GM18868 (cell line): Measurements from ENCODE around the gene IGSF9.
"Not testable (repeated sequence)": the region's sequence is repeated elsewhere in the genome, so short reads cannot be mapped to it uniquely, and the experiment has no call there.

Experiments
- ATAC-seq: cut with Tn5 transposase; IDR thresholded peaks from one replicate; pipeline ENCODE4 v1.9.1; 2021; ENCODE audit warnings: mild to moderate bottlenecking, moderate library complexity; ENCODE audit not compliant: unreplicated experiment

The IGSF9 gene

GRCh38 chr1:159900755-159901360 lies 44.6 kb downstream of the IGSF9 start:
- no peak for ATAC-seq

GRCh38 chr1:159900086-159900680 lies 45.2 kb downstream of the IGSF9 start, which contains the start of gene CFAP45:
CFAP45 (minus strand) TSS chr1:159900165; CDS start chr1:159900098, 67 bp downstream.
- no peak for ATAC-seq

- ATAC-seq: not testable (repeated sequence)
These were observed 45.8 kb downstream of the IGSF9 start for GRCh38 chr1:159899634-159900033.

- peak; percentile 76 for ATAC-seq
These were observed 46.9 kb downstream of the IGSF9 start for GRCh38 chr1:159898527-159898926.

GRCh38 chr1:159897962-159898361 lies 47.5 kb downstream of the IGSF9 start:
- ATAC-seq: peak; percentile 45

GRCh38 chr1:159896546-159896930 lies 48.9 kb downstream of the IGSF9 start:
- no peak for ATAC-seq

GRCh38 chr1:159895836-159896545 lies 49.4 kb downstream of the IGSF9 start:
- ATAC-seq: no peak

- ATAC-seq: no peak
These were observed 50.1 kb downstream of the IGSF9 start for GRCh38 chr1:159895286-159895685.

GRCh38 chr1:159892944-159893343 lies 52.5 kb downstream of the IGSF9 start:
- no peak for ATAC-seq

- peak; percentile 52 for ATAC-seq
These were observed 53.9 kb downstream of the IGSF9 start for GRCh38 chr1:159891275-159892157.

- ATAC-seq: no peak
These were observed 55.0 kb downstream of the IGSF9 start for GRCh38 chr1:159890390-159890789.

- ATAC-seq: peak; percentile 95
These were observed 55.6 kb downstream of the IGSF9 start for GRCh38 chr1:159889821-159890252.

- ATAC-seq: peak; percentile 37
These were observed 56.2 kb downstream of the IGSF9 start for GRCh38 chr1:159889202-159889601.

GRCh38 chr1:159884296-159884695 lies 61.1 kb downstream of the IGSF9 start:
- ATAC-seq: no peak

GRCh38 chr1:159883134-159883533 lies 62.3 kb downstream of the IGSF9 start:
- no peak for ATAC-seq

GRCh38 chr1:159882527-159882862 lies 62.9 kb downstream of the IGSF9 start:
- ATAC-seq: no peak

- no peak for ATAC-seq
These were observed 63.5 kb downstream of the IGSF9 start for GRCh38 chr1:159881622-159882526.

GRCh38 chr1:159880430-159880829 lies 65.0 kb downstream of the IGSF9 start:
- no peak for ATAC-seq

GRCh38 chr1:159879977-159880376 lies 65.4 kb downstream of the IGSF9 start:
- no peak for ATAC-seq

- no peak for ATAC-seq
These were observed 66.3 kb downstream of the IGSF9 start for GRCh38 chr1:159879136-159879535.
